Heart right ventricle (tissue), 16 donors: ENCODE measurements around the gene NDUFA8. TPM values are rescaled to one million over a fixed set of nuclear protein-coding genes. Genes with fewer than 3 reads are reported as not detected.

Experiments used
- ATAC-seq, 8 donors: fragments of 200-7000 bp; cut with Tn5 transposase; one replicate each; pipeline ENCODE4 v1.9.1; 2020; ENCODE audit warnings: mild to moderate bottlenecking in 8 of 8, moderate library complexity in 8 of 8, moderate number of reproducible peaks in 1 of 8
- DNase-seq, 2 donors: peaks; one replicate each; pipeline ENCODE4 v3.0.0-alpha.2; 2020
- H3K27ac ChIP-seq, 10 donors: fragments of 200-600 bp; sonication (generic) in 2 of 10; one replicate each; pipeline versions ENCODE4 v1.5.0 to v1.8.0; 2020 to 2022; ENCODE audit warnings: mild to moderate bottlenecking in 3 of 10
- H3K27me3 ChIP-seq, 7 donors: fragments of 200-600 bp; one replicate each; pipeline ENCODE4 v1.8.0; 2021 to 2022; ENCODE audit warnings: mild to moderate bottlenecking in 2 of 7
- H3K36me3 ChIP-seq, 9 donors: fragments of 200-600 bp; sonication (generic) in 1 of 9; one replicate each; pipeline versions ENCODE4 v1.5.0 to v1.8.0; 2020 to 2022; ENCODE audit warnings: mild to moderate bottlenecking in 2 of 9
- H3K4me1 ChIP-seq, 9 donors: fragments of 200-600 bp; sonication (generic) in 1 of 9; one replicate each; pipeline versions ENCODE4 v1.5.0 to v1.8.0; 2020 to 2022; ENCODE audit warnings: mild to moderate bottlenecking in 4 of 9
- H3K4me3 ChIP-seq, 10 donors: fragments of 200-600 bp; sonication (generic) in 2 of 10; one replicate each; pipeline versions ENCODE4 v1.5.0 to v1.8.0; 2020 to 2022; ENCODE audit warnings: mild to moderate bottlenecking in 7 of 10, moderate library complexity in 2 of 10
- H3K9me3 ChIP-seq, 11 donors: fragments of 200-600 bp in 10 of 11; sonication (generic) in 2 of 11; one replicate each; pipeline versions ENCODE4 v1.5.0 to v1.8.0; 2013 to 2022; ENCODE audit warnings: mild to moderate bottlenecking in 2 of 11, control low read depth in 1 of 11, moderate library complexity in 1 of 11
- WGBS, 2 donors: extraction: QIAGEN DNeasy Blood & Tissue Kit; methylation state at CpG; one replicate each; pipeline ENCODE4 v1.1.7; 2013; ENCODE audit warnings: inconsistent platforms in 1 of 2; 5-methylcytosine and 5-hydroxymethylcytosine counted together
- intact Hi-C, 10 donors: fragments of 100-400 bp; cut with DNase I; formaldehyde crosslinking; loops; one replicate each; pipeline versions ENCODE4 v1.11.1 to v1.14.2; 2022
- polyA plus RNA-seq, 2 donors: library from polyadenylated mRNA; stranded (reverse); fragments of 200-250 nt; gene quantifications; one replicate each; pipeline ENCODE4 v1.2.3, GENCODE V29; 2013
- total RNA-seq, 10 donors: library from RNA; stranded (reverse); fragmentation: NEBNext Ultra II Directional in 3 of 10; extraction: Animal tissue kit (Norgen Biotek cat#: 25700) in 3 of 10; gene quantifications; one replicate each; pipeline versions ENCODE4 v1.2.1 to v1.2.4, GENCODE V29; 2021 to 2023
- TF ChIP-seq, protein P1 (sequence below), 9 donors: fragments of 200-600 bp; sonication (generic) in 2 of 9; IDR thresholded peaks; one replicate each; pipeline versions ENCODE4 v1.5.0 to v1.8.0; 2021 to 2022; ENCODE audit warnings: antibody characterized with exemption in 9 of 9, mild to moderate bottlenecking in 5 of 9, moderate library complexity in 1 of 9
- donor health status: Arrhythmogenic right ventricular cardiomyopathy.
- donor health status: ischemic (EF 13 %, LVEDD 7.1; RV severe dilation, severe dysfunction).
- donor health status: healthy with polysubstance abuse.
- donor health status: DM: no; HTN: yes; CAD: no.
- donor health status: DM: no; HTN: no; CAD: no.
- donor health status: ischemic (EF 25% LVEDD 6.9; RV normal size, moderate dysfunction).
- donor health status: ischemic (EF 25% LVEDD 5.7; RV mildly dilated, moderate dysfunction).
- donor health status: healthy.
- donor health status: DM: yes; HTN: yes; CAD: no.
- donor health status: Ischemic cardiomyopathy.
- donor health status: ischemic (EF 35%, LVEDD 5.7; RV mildly dilated, moderate dysfunction).
- donor health status: nonischemic (EF 11% LVEDD 7.7; RV severe dilation, severe dysfunction).
- donor health status: DM: yes; HTN: yes; CAD: no.
- donor health status: PGD.
- donor health status: ischemic (EF 29% LVEDD 5.4; RV normal size, mild dysfunction).
- donor health status: nonischemic (EF 23%, LVEDD 6.1; RV moderate dilation, normal function).

The NDUFA8 gene
- total and polyA plus RNA-seq, 12 donors, result 222 to 739 (median 313) TPM

DNA sequence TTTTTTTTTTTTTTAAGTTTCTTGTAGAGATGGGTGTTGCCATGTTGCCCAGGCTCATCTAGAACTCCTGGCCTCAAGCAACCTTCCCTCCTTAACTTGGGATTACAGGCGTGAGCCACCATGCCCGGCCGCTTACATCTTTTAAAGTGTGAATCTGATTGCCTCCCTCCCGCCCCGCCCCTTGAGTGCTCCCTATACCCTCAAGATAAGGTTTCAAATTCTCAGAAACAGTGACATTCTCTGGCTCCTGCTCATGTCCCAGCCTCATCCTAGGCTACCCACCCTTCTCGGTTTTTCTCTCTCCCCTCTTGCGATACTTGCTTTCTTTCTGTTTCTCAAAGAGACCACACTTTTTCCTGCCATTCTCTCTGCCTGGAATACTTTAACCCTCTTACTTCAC lies 12.6 kb upstream of the NDUFA8 start:
- WGBS, 2 donors, result 76 to 83% methylated on average over 7 of the region's 7 CpGs
- DNase-seq, result no peak
- Histone ChIP-seq H3K27me3 (peaks cover 0 to 32% (median 11%) of the 10 kb centered on the region in 7 donors), H3K27ac (no peak overlapping the region), H3K4me1 (peaks cover 0 to 7% (median 0%) of the 10 kb centered on the region in 9 donors), H3K4me3 (no peak overlapping the region), H3K9me3 (no peaks in the 10 kb centered on the region), H3K36me3 (no peaks in the 10 kb centered on the region)
- intact Hi-C loops, result no loop called here
- TF ChIP-seq, protein P1, sequence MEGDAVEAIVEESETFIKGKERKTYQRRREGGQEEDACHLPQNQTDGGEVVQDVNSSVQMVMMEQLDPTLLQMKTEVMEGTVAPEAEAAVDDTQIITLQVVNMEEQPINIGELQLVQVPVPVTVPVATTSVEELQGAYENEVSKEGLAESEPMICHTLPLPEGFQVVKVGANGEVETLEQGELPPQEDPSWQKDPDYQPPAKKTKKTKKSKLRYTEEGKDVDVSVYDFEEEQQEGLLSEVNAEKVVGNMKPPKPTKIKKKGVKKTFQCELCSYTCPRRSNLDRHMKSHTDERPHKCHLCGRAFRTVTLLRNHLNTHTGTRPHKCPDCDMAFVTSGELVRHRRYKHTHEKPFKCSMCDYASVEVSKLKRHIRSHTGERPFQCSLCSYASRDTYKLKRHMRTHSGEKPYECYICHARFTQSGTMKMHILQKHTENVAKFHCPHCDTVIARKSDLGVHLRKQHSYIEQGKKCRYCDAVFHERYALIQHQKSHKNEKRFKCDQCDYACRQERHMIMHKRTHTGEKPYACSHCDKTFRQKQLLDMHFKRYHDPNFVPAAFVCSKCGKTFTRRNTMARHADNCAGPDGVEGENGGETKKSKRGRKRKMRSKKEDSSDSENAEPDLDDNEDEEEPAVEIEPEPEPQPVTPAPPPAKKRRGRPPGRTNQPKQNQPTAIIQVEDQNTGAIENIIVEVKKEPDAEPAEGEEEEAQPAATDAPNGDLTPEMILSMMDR (IDR thresholded peaks at IDR 0.05), result no peak
- ATAC-seq, result no peak

DNA sequence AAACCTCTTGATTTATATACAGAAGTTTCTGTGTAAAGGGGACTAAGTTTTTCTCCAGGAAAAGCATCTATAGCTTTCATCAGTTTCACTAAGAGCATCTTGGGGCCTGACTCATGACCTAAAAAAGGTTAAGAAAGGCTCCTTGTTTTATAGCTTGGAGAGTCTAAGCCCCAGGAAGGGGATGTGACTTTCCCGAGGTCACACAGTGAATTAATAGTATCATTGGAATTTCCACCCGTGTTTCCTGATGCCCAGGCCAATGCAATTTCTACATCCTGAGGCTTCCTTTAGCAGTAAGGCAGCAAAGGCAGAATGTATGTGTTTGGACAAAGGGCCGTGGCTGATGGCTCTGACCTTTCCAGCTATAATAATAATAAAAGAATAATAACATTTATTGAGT lies 8.8 kb upstream of the NDUFA8 start:
- Histone ChIP-seq H3K36me3 (no peaks in the 10 kb centered on the region), H3K4me3 (no peak overlapping the region), H3K9me3 (no peaks in the 10 kb centered on the region), H3K27ac (peak overlapping the region in 3 of 10 donors; percentile 1 to 58 (median 18)), H3K27me3 (peaks cover 0 to 11% (median 3%) of the 10 kb centered on the region in 7 donors), H3K4me1 (peaks cover 0 to 7% (median 0%) of the 10 kb centered on the region in 9 donors)
- no peak for DNase-seq
- TF ChIP-seq, protein P1 (IDR thresholded peaks at IDR 0.05), result no peak
- intact Hi-C loops, result no loop called here
- 52 to 66% methylated on average over 3 of the region's 3 CpGs for WGBS, 2 donors
- peak in 3 of 8 donors; percentile 42 to 60 (median 57) for ATAC-seq

DNA sequence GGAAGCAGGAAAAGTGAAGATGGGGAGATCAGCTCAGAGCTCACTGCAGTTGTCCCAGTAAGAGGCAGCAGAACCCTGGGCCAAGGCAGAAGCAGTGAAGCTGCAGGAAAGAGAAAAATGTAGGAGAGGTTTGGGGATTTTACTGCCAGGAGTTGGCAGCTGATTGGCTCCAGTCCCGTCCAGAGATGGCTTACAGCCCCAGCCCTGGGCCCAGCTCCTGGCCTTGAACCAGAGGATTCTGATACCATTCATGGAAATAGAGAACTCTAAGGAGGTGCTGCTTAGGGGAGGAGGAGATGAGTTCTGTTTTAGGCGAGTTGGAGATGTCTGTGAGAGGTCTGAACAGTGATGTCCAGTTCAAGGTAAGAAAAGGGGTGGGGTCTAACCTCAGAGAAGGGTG lies 4.7 kb upstream of the NDUFA8 start:
- 33 to 34% methylated on average over 2 of the region's 2 CpGs for WGBS, 2 donors
- DNase-seq (no peak), ATAC-seq (no peak)
- H3K4me3 ChIP-seq, result no peak overlapping the region
- no peak overlapping the region for H3K27ac ChIP-seq
- intact Hi-C loops, result no loop called here
- TF ChIP-seq, protein P1 (IDR thresholded peaks at IDR 0.05), result no peak
- no peaks in the 10 kb centered on the region for H3K36me3 ChIP-seq
- no peaks in the 10 kb centered on the region for H3K27me3 ChIP-seq
- peaks cover 0 to 12% (median 2%) of the 10 kb centered on the region in 9 donors for H3K4me1 ChIP-seq
- peaks cover 0 to 11% (median 5%) of the 10 kb centered on the region in 11 donors for H3K9me3 ChIP-seq

DNA sequence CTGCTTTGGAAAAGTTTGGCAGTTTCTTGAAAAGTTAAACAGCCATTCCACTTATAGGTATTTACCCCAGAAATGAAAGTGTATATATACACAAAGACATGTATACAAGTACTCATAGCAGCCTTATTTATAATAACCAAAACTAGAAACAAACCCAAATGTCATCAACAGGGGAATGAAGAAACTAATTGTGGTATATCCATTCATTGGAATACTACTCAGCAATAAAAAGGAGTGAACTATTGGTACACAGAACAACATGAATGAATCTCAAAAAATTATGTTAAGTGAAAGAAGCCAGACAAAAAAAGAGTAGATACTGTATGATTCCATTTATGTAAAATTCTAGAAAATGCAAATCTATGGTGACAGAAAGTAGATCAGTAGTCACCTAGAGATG lies 2.8 kb upstream of the NDUFA8 start:
- ATAC-seq, result no peak
- peaks cover 0 to 11% (median 5%) of the 10 kb centered on the region in 11 donors for H3K9me3 ChIP-seq
- no peaks in the 10 kb centered on the region for H3K27me3 ChIP-seq
- peaks cover 0 to 3% (median 0%) of the 10 kb centered on the region in 9 donors for H3K36me3 ChIP-seq
- no peak for DNase-seq
- H3K4me3 ChIP-seq, result no peak overlapping the region
- TF ChIP-seq, protein P1 (IDR thresholded peaks at IDR 0.05), result no peak
- H3K27ac ChIP-seq, result no peak overlapping the region
- H3K4me1 ChIP-seq, result peaks cover 0 to 22% (median 21%) of the 10 kb centered on the region in 9 donors
- intact Hi-C loops, result no loop called here
